ENCODE measurements around the gene CNTNAP4. TPM values are rescaled to one million over a fixed set of nuclear protein-coding genes. Genes with fewer than 3 reads are reported as not detected.

The CNTNAP4 gene
- polyA plus RNA-seq, 1 donor (not counting 4 experiments of a cell fraction or from before 2014, with no cell fraction given), result 0.08 TPM

GRCh38 chr16:76573281-76573680 lies 296.1 kb downstream of the CNTNAP4 start:
- Histone ChIP-seq H3K27me3 (ENCODE audit: control insufficient read depth, extremely low read depth, insufficient read depth, low read length) (no peaks in the 10 kb centered on the region), H3K4me3 (ENCODE audit: control insufficient read depth in 2 of 3, extremely low read depth in 1 of 3, insufficient read depth in 2 of 3, low read depth in 1 of 3, low read length in 3 of 3) (no peak overlapping the region), H3K9me1 (ENCODE audit: control insufficient read depth, extremely low read depth, insufficient read depth, low read length) (no peaks in the 10 kb centered on the region), H3K27ac (ENCODE audit: control insufficient read depth, insufficient read depth, low read length) (no peak overlapping the region), H3K79me2 (ENCODE audit: control insufficient read depth, insufficient read depth, low read length) (no peaks in the 10 kb centered on the region), H3K36me3 (ENCODE audit: control insufficient read depth in 2 of 2, extremely low read depth in 1 of 2, insufficient read depth in 2 of 2, low read length in 2 of 2) (no peaks in the 10 kb centered on the region), H3K9me3 (ENCODE audit: control insufficient read depth, low read depth, low read length) (no peaks in the 10 kb centered on the region), H3K4me2 (ENCODE audit: control insufficient read depth, extremely low read depth, insufficient read depth, low read depth, low read length) (no peak overlapping the region), H3K4me1 (ENCODE audit: control insufficient read depth, extremely low read depth, insufficient read depth, low read length) (no peaks in the 10 kb centered on the region), H2AFZ (ENCODE audit: control insufficient read depth, low read length) (no peak overlapping the region), H4K20me1 (ENCODE audit: control insufficient read depth, extremely low read depth, insufficient read depth, low read length) (no peaks in the 10 kb centered on the region), H3K9ac (ENCODE audit: control insufficient read depth, extremely low read depth, insufficient read depth, low read length) (no peak overlapping the region)
- dilution Hi-C loops (cut with MboI; ENCODE audit: extremely low pct_ligation_motif_present, low sequenced_read_pairs), result no loop called here
- TF ChIP-seq EZH2 (IDR thresholded peaks at IDR 0.05; ENCODE audit: low read length) (no peak), CTCF (optimal IDR thresholded peaks at IDR 0.05 in 1 of 3, IDR thresholded peaks at IDR 0.05 in 1 of 3, conservative IDR thresholded peaks at IDR 0.05 in 1 of 3; ENCODE audit: extremely low read depth in 1 of 3, insufficient read depth in 2 of 3, low read length in 3 of 3) (no peak)
- DNase-seq (ENCODE audit: low read depth, low spot score), result no peak
- no peak for FAIRE-seq

- no peak for DNase-seq (ENCODE audit: low read depth, low spot score)
- no peaks in the 10 kb centered on the region for H3K9me1 ChIP-seq (ENCODE audit: control insufficient read depth, extremely low read depth, insufficient read depth, low read length)
- TF ChIP-seq CTCF (optimal IDR thresholded peaks at IDR 0.05 in 1 of 3, IDR thresholded peaks at IDR 0.05 in 1 of 3, conservative IDR thresholded peaks at IDR 0.05 in 1 of 3; ENCODE audit: extremely low read depth in 1 of 3, insufficient read depth in 2 of 3, low read length in 3 of 3), result no peak
- no peak for TF ChIP-seq EZH2 (IDR thresholded peaks at IDR 0.05; ENCODE audit: low read length)
- H3K4me1 ChIP-seq (ENCODE audit: control insufficient read depth, extremely low read depth, insufficient read depth, low read length), result no peaks in the 10 kb centered on the region
- no peaks in the 10 kb centered on the region for H3K79me2 ChIP-seq (ENCODE audit: control insufficient read depth, insufficient read depth, low read length)
- H3K4me2 ChIP-seq (ENCODE audit: control insufficient read depth, extremely low read depth, insufficient read depth, low read depth, low read length), result no peak overlapping the region
- H3K9me3 ChIP-seq (ENCODE audit: control insufficient read depth, low read depth, low read length), result no peaks in the 10 kb centered on the region
- dilution Hi-C loops (cut with MboI; ENCODE audit: extremely low pct_ligation_motif_present, low sequenced_read_pairs), result no loop called here
- no peak for FAIRE-seq
- no peaks in the 10 kb centered on the region for H4K20me1 ChIP-seq (ENCODE audit: control insufficient read depth, extremely low read depth, insufficient read depth, low read length)
- H2AFZ ChIP-seq (ENCODE audit: control insufficient read depth, low read length), result no peak overlapping the region
- H3K9ac ChIP-seq (ENCODE audit: control insufficient read depth, extremely low read depth, insufficient read depth, low read length), result no peak overlapping the region
- H3K27me3 ChIP-seq (ENCODE audit: control insufficient read depth, extremely low read depth, insufficient read depth, low read length), result no peaks in the 10 kb centered on the region
- H3K27ac ChIP-seq (ENCODE audit: control insufficient read depth, insufficient read depth, low read length), result no peak overlapping the region
- no peaks in the 10 kb centered on the region for H3K36me3 ChIP-seq (ENCODE audit: control insufficient read depth in 2 of 2, extremely low read depth in 1 of 2, insufficient read depth in 2 of 2, low read length in 2 of 2)
- H3K4me3 ChIP-seq (ENCODE audit: control insufficient read depth in 2 of 3, extremely low read depth in 1 of 3, insufficient read depth in 2 of 3, low read depth in 1 of 3, low read length in 3 of 3), result no peak overlapping the region
These were observed 297.4 kb downstream of the CNTNAP4 start for GRCh38 chr16:76574651-76575050.

All from keratinocyte (primary cell).